CD14-positive monocyte (primary cell): Measurements from ENCODE around the gene RASGRP2. TPM values are rescaled to one million over a fixed set of nuclear protein-coding genes. Genes with fewer than 3 reads are reported as not detected.

Experiments
- DNase-seq, 3 donors: peaks; one replicate each; pipeline ENCODE4 v3.0.0-alpha.2; 2011 to 2022
- H2AFZ ChIP-seq: 2 replicates; pipeline ENCODE4 v1.6.0; 2012; ENCODE audit warnings: mild to moderate bottlenecking, low read depth, low read length, inconsistent platforms; ENCODE audit not compliant: insufficient read depth, poor library complexity, severe bottlenecking
- H3K27ac ChIP-seq, 2 donors: 1 replicate in 1 of 2; 2 replicates in 1 of 2; pipeline ENCODE4 v1.5.1; 2012 to 2013; ENCODE audit warnings: low read length in 2 of 2, control low read depth in 1 of 2, inconsistent platforms in 1 of 2, low read depth in 1 of 2, mild to moderate bottlenecking in 1 of 2
- H3K27me3 ChIP-seq, 2 donors: one replicate each; pipeline versions ENCODE4 v1.6.0 to v1.6.1; 2011 to 2013; ENCODE audit warnings: low read length in 2 of 2; ENCODE audit not compliant: control insufficient read depth in 2 of 2, insufficient read depth in 2 of 2
- H3K36me3 ChIP-seq, 2 donors: replicated peaks in 1 of 2; 1 replicate in 1 of 2; 2 replicates in 1 of 2; pipeline versions ENCODE4 v1.5.1 to v1.6.1; 2012 to 2013; ENCODE audit warnings: low read length in 2 of 2, control low read depth in 1 of 2, inconsistent platforms in 1 of 2, mild to moderate bottlenecking in 1 of 2; ENCODE audit not compliant: insufficient read depth in 2 of 2, control insufficient read depth in 1 of 2
- H3K4me1 ChIP-seq, 2 donors: 1 replicate in 1 of 2; 2 replicates in 1 of 2; pipeline versions ENCODE4 v1.5.1 to v1.6.1; 2012 to 2013; ENCODE audit warnings: low read length in 2 of 2, control low read depth in 1 of 2, inconsistent platforms in 1 of 2, mild to moderate bottlenecking in 1 of 2, moderate library complexity in 1 of 2; ENCODE audit not compliant: insufficient read depth in 2 of 2, control insufficient read depth in 1 of 2
- H3K4me2 ChIP-seq: replicated peaks from 2 replicates; pipeline ENCODE3; 2012; ENCODE audit warnings: low read length, moderate library complexity, mild to moderate bottlenecking; ENCODE audit not compliant: poor library complexity, severe bottlenecking; ENCODE audit errors: extremely low read depth
- H3K4me3 ChIP-seq, 3 experiments: fragments of 200-600 bp in 1 of 3; sonication (generic) in 1 of 3; replicated peaks in 1 of 3; 1 replicate in 2 of 3; 2 replicates in 1 of 3; pipeline ENCODE4 v1.5.1; 2011 to 2013; ENCODE audit warnings: low read length in 3 of 3, mild to moderate bottlenecking in 3 of 3, control low read depth in 2 of 3, low read depth in 2 of 3, inconsistent platforms in 1 of 3, moderate library complexity in 1 of 3
- H3K79me2 ChIP-seq: 2 replicates; pipeline ENCODE4 v1.6.0; 2012; ENCODE audit warnings: mild to moderate bottlenecking, control low read depth, inconsistent platforms, low read length, moderate library complexity; ENCODE audit not compliant: insufficient read depth
- H3K9ac ChIP-seq: 2 replicates; pipeline ENCODE4 v1.6.0; 2017; ENCODE audit warnings: low read length, mild to moderate bottlenecking; ENCODE audit not compliant: insufficient read depth, poor library complexity, severe bottlenecking
- H3K9me3 ChIP-seq, 2 donors: replicated peaks in 1 of 2; 1 replicate in 1 of 2; 2 replicates in 1 of 2; pipeline versions ENCODE4 v1.5.1 to v1.6.1; 2012 to 2013; ENCODE audit warnings: low read length in 2 of 2, control low read depth in 1 of 2; ENCODE audit not compliant: control insufficient read depth in 1 of 2, insufficient read depth in 1 of 2
- H4K20me1 ChIP-seq: 2 replicates; pipeline ENCODE4 v1.6.0; 2012; ENCODE audit warnings: mild to moderate bottlenecking, low read length, control low read depth, moderate library complexity; ENCODE audit not compliant: insufficient read depth
- H3K27ac Mint-ChIP-seq, 7 donors: one replicate each; pipeline ENCODE4 v1.8.0; 2020; ENCODE audit warnings: mild to moderate bottlenecking in 7 of 7, mixed read lengths in 7 of 7, moderate library complexity in 6 of 7, inconsistent platforms in 2 of 7
- H3K27me3 Mint-ChIP-seq, 3 donors: one replicate each; pipeline ENCODE4 v1.8.0; 2021 to 2022; ENCODE audit warnings: low read depth in 3 of 3, mild to moderate bottlenecking in 3 of 3, mixed read lengths in 3 of 3, moderate library complexity in 3 of 3, inconsistent platforms in 1 of 3
- H3K36me3 Mint-ChIP-seq, 2 donors: one replicate each; pipeline ENCODE4 v1.8.0; 2020; ENCODE audit warnings: mixed read lengths in 2 of 2, inconsistent platforms in 1 of 2, mild to moderate bottlenecking in 1 of 2
- H3K4me1 Mint-ChIP-seq: one replicate; pipeline ENCODE4 v1.8.0; 2020; ENCODE audit warnings: mild to moderate bottlenecking, mixed read lengths
- H3K4me3 Mint-ChIP-seq, 2 donors: one replicate each; pipeline ENCODE4 v1.8.0; 2020; ENCODE audit warnings: mild to moderate bottlenecking in 2 of 2, mixed read lengths in 2 of 2, moderate library complexity in 1 of 2
- H3K9me3 Mint-ChIP-seq, 7 donors: one replicate each; pipeline ENCODE4 v1.8.0; 2020 to 2022; ENCODE audit warnings: mixed read lengths in 7 of 7, mild to moderate bottlenecking in 6 of 7, moderate library complexity in 6 of 7, inconsistent platforms in 2 of 7
- WGBS: methylation state at CpG from one replicate; pipeline ENCODE4 v1.1.5; 2013; ENCODE audit warnings: missing lambda C conversion rate; ENCODE audit not compliant: insufficient coverage; 5-methylcytosine and 5-hydroxymethylcytosine counted together
- intact Hi-C, 2 donors: fragments of 100-400 bp; cut with micrococcal nuclease; formaldehyde crosslinking; loops; one replicate each; pipeline versions ENCODE4 v1.15.0 to v1.15.1; 2023
- polyA plus RNA-seq, 3 donors: library from polyadenylated mRNA; depleted of rRNA in 1 of 3; unstranded in 2 of 3; stranded (reverse) in 1 of 3; fragments of 300-500 nt in 2 of 3; fragments of >200 nt in 1 of 3; fragmentation: Illumina TruSeq in 2 of 3; gene quantifications; 1 replicate in 2 of 3; 2 replicates in 1 of 3; pipeline ENCODE4 v1.2.3, GENCODE V29; 2012 to 2021
- TF ChIP-seq, protein P1 (sequence below): fragments of 200-600 bp; IDR thresholded peaks from one replicate; pipeline ENCODE4 v1.8.0; 2022; ENCODE audit warnings: antibody characterized with exemption, mild to moderate bottlenecking

RASGRP2 gene
- polyA plus RNA-seq, 3 donors, result 67.6 to 242 (median 68.8) TPM

GRCh38 chr11:64715756-64716472 is 28.0 kb downstream of the RASGRP2 start:
- TF ChIP-seq, protein P1, sequence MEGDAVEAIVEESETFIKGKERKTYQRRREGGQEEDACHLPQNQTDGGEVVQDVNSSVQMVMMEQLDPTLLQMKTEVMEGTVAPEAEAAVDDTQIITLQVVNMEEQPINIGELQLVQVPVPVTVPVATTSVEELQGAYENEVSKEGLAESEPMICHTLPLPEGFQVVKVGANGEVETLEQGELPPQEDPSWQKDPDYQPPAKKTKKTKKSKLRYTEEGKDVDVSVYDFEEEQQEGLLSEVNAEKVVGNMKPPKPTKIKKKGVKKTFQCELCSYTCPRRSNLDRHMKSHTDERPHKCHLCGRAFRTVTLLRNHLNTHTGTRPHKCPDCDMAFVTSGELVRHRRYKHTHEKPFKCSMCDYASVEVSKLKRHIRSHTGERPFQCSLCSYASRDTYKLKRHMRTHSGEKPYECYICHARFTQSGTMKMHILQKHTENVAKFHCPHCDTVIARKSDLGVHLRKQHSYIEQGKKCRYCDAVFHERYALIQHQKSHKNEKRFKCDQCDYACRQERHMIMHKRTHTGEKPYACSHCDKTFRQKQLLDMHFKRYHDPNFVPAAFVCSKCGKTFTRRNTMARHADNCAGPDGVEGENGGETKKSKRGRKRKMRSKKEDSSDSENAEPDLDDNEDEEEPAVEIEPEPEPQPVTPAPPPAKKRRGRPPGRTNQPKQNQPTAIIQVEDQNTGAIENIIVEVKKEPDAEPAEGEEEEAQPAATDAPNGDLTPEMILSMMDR, result no peak
- no peak overlapping the region for H3K27ac ChIP-seq
- H3K27me3 Mint-ChIP-seq, result peaks cover 63 to 82% (median 64%) of the 10 kb centered on the region in 3 donors
- no peaks in the 10 kb centered on the region for H3K79me2 ChIP-seq
- peaks cover 31 to 66% of the 10 kb centered on the region in 2 donors for H3K27me3 ChIP-seq
- no peak overlapping the region for H2AFZ ChIP-seq
- 0% methylated on average over 2 of the region's 13 CpGs for WGBS
- peaks cover 0 to 19% of the 10 kb centered on the region in 2 donors for H3K9me3 ChIP-seq
- no peaks in the 10 kb centered on the region for H3K36me3 ChIP-seq
- intact Hi-C loops, result no loop called here
- H3K4me3 ChIP-seq, result no peak overlapping the region
- no peaks in the 10 kb centered on the region for H4K20me1 ChIP-seq
- no peak for DNase-seq
- no peak overlapping the region for H3K4me2 ChIP-seq
- peak overlapping the region in 1 of 2 donors; percentile 76 for H3K4me3 Mint-ChIP-seq
- peaks cover 14% of the 10 kb centered on the region for H3K4me1 Mint-ChIP-seq
- peaks cover 0 to 17% (median 11%) of the 10 kb centered on the region in 7 donors for H3K9me3 Mint-ChIP-seq
- H3K4me1 ChIP-seq, result peaks cover 8 to 17% of the 10 kb centered on the region in 2 donors
- H3K36me3 Mint-ChIP-seq, result peaks cover 6 to 11% of the 10 kb centered on the region in 2 donors
- peak overlapping the region in 1 of 7 donors; percentile 40 for H3K27ac Mint-ChIP-seq
- H3K9ac ChIP-seq, result no peak overlapping the region

DNA sequence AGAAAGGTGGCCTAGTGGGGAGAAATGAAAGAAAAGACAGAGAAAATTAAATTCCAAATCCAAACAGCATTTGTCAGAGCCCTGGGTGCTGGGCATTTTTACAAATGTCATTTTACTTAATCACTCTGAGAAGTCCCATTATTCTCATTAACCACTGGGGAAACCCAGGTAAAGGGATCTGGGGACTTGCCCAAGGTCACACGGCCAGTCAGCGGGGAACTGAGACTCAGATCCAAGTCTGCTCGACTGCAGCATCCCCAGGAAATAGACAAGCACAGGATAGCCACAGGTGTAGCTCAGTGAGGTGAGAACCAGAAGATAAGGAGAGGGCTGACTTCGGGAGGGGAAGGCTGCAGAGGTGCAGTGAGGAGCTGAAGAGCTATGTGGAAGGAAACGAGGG is 28.8 kb downstream of the RASGRP2 start:
- Histone ChIP-seq H3K27ac (no peak overlapping the region), H3K79me2 (no peaks in the 10 kb centered on the region), H3K4me2 (no peak overlapping the region), H3K9ac (no peak overlapping the region), H3K4me3 (no peak overlapping the region), H3K4me1 (peaks cover 8 to 19% of the 10 kb centered on the region in 2 donors), H4K20me1 (no peaks in the 10 kb centered on the region), H3K36me3 (no peaks in the 10 kb centered on the region), H3K9me3 (peaks cover 0 to 19% of the 10 kb centered on the region in 2 donors), H3K27me3 (peaks cover 35 to 74% of the 10 kb centered on the region in 2 donors), H2AFZ (no peak overlapping the region)
- intact Hi-C loops, result no loop called here
- no peak for DNase-seq
- 45% methylated on average over 3 of the region's 5 CpGs for WGBS
- TF ChIP-seq, protein P1, result no peak
- Mint-ChIP-seq H3K9me3 (peaks cover 0 to 17% (median 11%) of the 10 kb centered on the region in 7 donors), H3K4me3 (peak overlapping the region in 1 of 2 donors; percentile 76), H3K36me3 (peaks cover 6 to 14% of the 10 kb centered on the region in 2 donors), H3K4me1 (peaks cover 20% of the 10 kb centered on the region), H3K27me3 (peaks cover 70 to 82% (median 70%) of the 10 kb centered on the region in 3 donors), H3K27ac (no peak overlapping the region)
